Stimulated activated CD4-positive, alpha-beta T cell treated with anti-CD3 and anti-CD28 coated beads, Interleukin-4, amount 100 ng/mL, for 24 hours (primary cell): ENCODE measurements around the gene GAB2.
A peak's percentile ranks its signal among the peaks of the same experiment; 100 is the strongest.
"Not testable (repeated sequence)": the region's sequence is repeated elsewhere in the genome, so short reads cannot be mapped to it uniquely, and the experiment has no call there.

Experiments used
- DNase-seq: peaks from one replicate; pipeline ENCODE4 v3.0.0-alpha.2; 2020

GAB2 gene

DNA sequence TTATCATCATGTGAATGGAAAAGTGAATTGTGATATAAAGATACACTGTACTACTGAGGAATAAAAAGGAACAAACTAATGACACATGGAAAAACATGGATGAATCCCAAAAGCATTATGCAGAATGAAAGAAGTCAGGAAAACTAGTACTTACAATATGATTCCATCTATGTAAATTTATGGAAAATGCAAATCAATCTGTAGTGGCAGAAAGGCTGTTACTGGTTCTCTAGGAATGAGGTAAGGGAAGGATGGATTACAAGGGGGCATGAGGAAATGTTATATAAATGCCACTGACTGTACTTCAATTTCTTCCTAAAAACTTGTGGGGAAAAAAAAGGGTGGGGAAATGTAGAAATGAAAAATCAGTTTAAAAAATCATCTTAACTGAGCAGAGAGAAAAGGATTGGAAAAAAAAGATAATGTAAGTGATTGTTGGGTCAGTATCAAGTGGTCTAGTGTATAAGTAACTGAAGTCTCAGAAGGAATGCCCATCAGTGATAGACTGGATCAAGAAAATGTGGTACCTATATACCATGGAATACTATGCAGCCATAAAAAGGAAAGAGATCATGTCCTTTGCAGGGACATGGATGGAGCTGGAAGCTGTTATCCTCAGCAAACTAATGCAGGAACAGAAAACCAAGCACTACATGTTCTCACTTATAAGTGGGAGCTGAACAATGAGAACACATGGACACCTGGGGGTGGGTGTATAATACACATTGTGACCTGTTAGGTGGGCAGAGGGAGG is 180.2 kb downstream of the GAB2 start:
- DNase-seq, result no peak

- DNase-seq, result no peak
Observed at GRCh38 chr11:78234006-78234405, 183.6 kb downstream of the GAB2 start.

GRCh38 chr11:78233046-78233445 is 184.6 kb downstream of the GAB2 start:
- DNase-seq, result not testable (repeated sequence)

- no peak for DNase-seq
Observed at GRCh38 chr11:78231962-78232501, 185.6 kb downstream of the GAB2 start.

DNA sequence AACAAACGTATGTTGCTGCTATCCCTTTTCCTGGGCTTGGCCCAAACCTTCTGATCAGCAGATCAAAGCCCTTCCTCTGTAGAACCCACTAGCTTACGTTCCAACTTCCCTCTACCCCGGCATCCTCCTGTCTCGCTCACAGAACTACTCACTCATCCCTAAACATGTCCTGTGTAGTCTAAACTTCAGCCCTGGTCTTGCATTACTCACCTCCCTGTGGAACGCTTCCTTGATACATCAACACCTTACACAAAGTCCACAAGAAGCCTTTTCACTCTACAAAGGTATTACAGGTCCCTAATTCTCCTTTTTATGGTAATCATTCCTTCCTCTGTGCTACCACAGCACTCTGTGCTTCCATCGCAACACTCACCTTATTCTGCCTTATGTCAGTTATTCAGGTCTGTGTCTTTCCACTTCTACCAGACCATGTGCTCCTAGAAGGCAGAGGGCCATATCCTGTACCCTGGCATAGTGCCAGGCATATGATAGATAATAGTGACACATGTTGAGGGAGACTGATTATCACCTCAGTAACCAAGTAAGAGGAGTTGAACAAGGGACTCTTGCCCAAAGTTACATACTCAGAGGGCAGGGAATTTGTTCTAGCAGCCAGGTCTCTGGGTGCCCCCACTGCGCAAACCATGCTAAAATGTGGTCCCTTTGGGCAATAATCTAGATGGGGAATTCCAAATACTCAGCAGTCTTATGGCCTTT is 187.3 kb downstream of the GAB2 start:
- no peak for DNase-seq

DNA sequence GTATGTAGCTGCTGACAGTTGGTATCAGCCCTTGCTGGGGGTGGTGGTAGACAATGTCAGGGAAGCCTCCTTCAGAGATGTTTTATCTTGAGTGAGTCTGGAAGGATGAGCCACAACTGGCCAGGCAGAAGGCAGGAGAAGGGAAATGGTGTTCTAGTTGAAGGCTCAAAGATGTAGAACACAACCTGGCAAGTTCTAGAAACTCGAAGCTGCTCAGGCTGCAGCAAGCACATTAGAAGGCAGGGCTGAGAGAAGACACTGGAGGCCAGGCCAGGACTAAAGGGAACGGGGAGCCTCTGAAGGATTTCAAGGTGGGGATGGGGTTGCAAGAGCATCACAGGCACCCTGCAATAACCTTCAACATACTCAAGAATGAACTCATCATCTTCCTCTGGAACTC is 188.5 kb downstream of the GAB2 start:
- no peak for DNase-seq

- no peak for DNase-seq
Observed at GRCh38 chr11:78228467-78228866, 189.2 kb downstream of the GAB2 start.

DNA sequence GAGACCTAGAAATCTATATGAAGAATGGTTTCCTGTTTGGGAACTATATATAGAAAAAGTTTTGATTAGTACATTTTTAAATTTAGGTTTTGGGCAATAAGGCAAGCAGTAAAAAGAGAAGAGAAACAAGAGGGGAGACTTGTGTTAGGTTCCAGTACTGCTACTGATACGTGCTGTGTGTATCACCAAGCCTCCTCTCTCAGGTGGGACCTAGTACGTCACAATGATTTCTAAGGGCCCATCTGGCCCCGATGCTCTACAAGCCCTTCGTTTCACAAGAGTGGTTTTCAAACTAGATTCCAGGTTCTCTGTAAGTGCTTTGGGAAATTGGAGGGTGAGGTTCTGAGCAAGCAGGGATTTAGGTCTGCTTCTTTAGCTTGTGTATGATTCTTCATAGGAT is 189.7 kb downstream of the GAB2 start:
- no peak for DNase-seq

DNA sequence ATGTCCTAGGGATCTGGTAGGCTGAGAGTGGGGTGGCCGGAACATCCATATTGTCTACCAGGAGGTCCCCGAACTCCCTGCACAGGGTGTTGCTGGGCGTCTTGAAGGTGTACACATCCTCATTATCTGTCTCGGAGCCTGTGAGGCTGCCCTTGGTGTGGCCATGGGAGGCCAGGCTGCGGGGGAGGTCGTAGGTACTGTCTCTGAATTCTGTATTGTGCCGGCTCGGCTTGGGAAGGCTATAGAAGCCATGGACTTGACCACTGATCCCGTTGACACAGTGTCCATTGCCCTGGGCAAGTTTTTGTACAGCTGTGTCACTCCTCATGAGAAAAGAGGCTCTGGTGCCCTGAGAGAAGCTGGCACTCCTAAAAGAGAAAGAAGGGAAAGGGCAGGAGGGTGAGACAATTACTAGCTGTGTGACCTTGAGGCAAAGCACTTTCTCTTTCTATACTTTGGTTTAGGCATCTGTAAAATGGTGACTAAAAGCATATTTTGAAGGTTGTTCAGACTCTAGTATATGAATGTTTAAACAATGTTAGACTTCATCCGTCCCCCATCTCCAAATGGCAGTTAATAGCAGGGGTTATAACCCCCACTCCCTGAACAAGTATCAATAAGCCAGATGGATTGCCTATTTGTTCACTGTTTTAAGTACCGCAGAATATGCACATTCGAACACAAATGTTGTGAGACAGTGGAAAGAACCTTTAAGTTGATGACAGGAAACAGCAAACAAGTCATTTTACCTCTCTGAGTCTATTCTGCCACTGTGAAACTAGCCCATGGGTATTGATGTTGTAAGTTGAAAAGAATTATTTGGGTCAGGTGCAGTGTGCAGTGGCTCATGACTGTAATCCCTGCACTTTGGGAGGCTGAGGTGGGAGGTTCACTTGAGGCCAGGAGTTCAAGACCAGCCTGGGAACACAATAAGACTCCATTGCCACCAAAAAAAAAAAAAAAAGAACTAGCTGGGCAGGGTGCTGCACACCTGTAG is 190.6 kb downstream of the GAB2 start:
- no peak for DNase-seq

- no peak for DNase-seq
Observed at GRCh38 chr11:78224906-78225420, 192.7 kb downstream of the GAB2 start.

DNA sequence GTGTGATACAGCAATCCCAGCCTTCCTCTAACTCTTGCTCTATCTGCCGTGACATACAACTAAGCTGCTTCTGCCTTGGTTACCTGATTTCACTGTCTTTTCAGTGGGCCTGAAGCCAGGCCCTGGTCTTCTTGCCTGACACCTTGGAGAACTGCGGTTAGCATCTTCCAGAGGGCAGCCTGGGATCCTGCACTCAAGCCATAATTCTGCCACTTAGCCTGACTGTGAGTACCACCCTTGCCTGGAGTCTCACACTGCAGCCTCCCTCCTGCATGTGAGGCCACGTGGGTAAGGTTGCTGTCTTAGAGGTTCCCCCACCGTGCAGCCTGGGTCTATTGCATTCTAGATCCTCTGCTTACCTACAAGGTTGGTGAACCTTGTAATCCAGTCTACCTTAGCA is 193.1 kb downstream of the GAB2 start:
- DNase-seq, result no peak

GRCh38 chr11:78223320-78223954 is 194.2 kb downstream of the GAB2 start:
- no peak for DNase-seq

DNA sequence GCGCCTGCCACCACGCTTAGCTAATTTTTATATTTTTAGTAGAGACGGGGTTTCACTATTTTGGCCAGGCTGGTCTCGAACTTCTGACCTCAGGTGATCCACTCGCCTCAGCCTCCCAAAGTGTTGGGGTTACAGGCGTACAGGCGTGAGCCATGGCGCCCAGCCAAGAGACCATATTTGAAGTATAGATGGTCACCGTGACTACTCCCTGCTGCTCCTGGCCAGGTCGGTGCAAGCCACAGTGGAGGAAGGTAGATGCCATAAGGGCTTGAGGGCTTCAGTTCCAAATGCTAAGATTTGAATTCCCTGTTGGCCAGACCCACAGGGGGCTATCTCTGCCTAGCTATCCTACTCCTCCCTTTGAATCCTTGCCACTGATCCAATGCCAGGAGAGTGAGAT is 194.9 kb downstream of the GAB2 start:
- not testable (repeated sequence) for DNase-seq

- DNase-seq, result no peak
Observed at GRCh38 chr11:78221396-78222315, 196.0 kb downstream of the GAB2 start.

DNA sequence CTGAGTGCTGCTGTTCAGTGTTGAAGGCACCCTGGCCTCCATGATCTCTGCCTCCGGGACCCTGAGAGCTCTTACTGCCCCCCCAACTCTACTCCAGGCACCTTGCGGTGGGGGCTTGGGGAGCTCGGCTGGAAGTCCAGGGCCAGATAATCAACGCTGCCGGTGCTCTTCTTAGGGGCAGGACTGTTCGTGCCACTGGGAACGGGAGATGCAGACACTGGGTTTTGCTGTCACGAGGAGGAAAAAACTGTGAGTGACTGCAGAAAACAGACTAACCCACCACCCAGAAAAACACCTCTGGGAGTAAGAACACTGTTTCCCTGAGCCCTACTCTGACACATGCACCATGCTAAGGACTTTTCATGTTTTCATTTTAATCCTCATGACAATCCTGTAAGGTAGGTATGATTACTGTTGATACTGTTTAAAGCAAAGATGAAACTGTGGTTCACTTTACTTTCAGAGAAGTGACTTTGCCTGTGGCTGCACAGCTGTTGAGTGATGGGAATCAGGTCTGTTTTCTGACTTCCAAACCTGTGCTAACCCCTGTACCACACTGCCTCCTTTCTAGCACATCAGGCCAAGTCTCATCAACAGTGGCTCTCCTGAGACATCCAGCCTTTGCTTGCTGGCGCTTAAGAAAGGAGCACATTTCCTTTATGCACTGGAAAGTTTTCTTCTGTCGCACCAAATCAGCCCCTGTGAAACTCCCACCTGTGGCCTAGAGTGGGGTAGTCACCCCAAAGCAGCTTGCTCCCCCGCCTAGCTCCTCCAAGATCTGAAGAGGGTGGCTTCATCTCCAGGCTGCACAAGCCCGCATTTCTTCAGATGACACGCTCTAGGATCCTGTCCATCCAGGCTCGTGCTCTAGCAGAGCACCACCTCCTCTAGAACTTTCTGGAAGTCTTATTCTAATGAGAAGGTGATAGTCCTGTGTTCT is 197.1 kb downstream of the GAB2 start:
- DNase-seq, result peak; percentile 1

GRCh38 chr11:78219493-78220217 is 198.0 kb downstream of the GAB2 start:
- DNase-seq, result no peak

DNA sequence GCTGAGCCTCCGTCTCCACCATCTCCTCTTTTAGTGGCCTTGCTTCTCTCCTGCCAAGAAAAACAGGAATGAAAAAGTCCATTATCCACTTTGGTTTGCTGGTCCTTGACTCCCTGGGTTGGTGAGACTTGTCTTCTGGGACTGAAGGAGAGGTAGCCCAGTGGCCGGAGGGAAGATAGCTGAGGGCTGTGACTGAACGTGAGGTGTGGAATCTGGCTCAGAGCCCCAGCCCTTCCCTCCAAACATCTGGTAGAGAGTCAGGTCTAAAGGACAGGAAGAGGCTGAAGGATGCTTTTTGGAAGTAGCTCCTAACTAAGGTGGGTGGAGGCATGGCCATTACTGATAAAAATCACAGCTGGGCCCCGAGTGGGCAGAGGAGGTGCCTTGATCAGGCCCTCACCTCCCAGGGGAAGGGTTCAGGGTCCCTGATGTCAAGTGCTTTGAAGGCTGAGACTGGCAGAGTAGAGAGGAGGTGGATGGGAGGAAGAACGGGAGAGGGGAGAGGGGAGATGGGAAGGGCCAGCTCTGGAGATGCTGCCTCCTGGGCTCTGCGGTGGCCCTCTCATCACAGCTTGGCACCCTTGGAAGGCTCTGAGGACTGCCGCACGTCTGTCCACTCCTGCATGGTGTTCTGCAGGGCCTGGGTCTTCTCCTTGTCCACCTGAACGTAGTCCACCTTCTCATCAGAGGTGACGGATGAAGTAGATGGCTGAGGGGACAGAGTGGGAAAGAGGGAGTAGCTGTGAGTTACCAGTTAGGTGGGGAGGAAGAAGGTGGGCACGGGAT is 198.7 kb downstream of the GAB2 start:
- DNase-seq, result no peak
